ENCODE data around the gene CCDC13. TPM values are rescaled to one million over a fixed set of nuclear protein-coding genes. Genes with fewer than 3 reads are reported as not detected.

The CCDC13 gene
- total RNA-seq, 1 donor from 2014 or later: 0.60 TPM

DNA sequence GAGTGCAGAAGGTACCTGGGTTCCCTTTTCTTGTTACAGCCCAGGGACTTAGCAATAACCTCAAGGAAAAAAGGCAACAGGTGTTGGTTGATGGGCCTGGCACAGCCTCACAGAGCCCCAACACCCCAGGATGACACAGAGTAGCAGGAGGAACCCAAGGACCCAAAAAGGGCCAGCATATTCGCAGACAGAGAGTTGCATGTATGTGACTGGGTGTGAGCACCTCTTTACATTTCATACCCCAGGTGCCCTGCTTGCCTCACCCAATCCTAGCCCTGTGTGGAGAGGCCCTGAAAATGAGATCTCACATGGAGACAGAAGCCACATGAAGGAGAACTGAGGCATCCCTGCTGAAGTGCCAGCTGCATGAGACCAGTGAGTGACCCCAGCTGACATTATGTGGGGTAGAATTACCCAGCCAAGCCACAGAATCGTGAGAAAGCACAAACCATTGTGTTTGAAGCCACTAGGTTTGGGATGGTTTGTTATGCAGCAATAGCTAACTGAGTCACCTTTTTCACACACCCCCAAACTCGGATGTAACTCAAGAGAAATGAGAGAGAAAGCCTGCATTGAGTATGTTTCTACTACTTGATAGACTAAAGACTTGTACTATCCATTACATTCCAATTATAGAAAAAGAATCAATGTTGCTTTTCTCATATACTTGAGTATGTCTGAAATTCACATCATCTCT is 44.2 kb downstream of the CCDC13 start:
- Mint-ChIP-seq H3K4me3 (no peak overlapping the region), H3K27ac (no peak overlapping the region), H3K27me3 (ENCODE audit: low read depth) (no peaks in the 10 kb centered on the region), H3K36me3 (no peaks in the 10 kb centered on the region), H3K4me1 (no peaks in the 10 kb centered on the region), H3K9me3 (no peaks in the 10 kb centered on the region)
- DNase-seq (ENCODE audit: low spot score in 2 of 2, unreplicated experiment in 2 of 2): peak in 1 of 2 experiments; percentile 21
- TF ChIP-seq CTCF (IDR thresholded peaks at IDR 0.05; ENCODE audit: unreplicated experiment): no peak

DNA sequence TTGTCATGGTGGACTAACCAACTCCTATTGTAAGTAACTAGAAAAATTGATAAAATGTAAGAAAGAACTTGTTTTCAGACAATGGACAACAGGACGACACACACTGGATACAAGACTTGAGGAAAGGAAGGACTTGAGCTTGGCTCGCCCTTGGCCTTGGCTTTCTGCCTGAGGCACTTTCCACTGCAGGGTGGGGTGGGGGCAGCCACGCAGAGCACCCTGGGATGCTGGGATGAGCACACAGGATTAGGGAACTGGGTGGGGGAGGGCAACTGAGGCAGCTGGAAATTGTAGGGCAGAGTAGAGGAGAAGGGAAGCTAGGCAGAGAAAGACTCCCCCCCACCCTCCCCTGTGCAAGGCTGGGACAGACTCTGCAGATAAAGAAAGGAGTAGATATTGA is 45.0 kb downstream of the CCDC13 start:
- Mint-ChIP-seq H3K4me3 (no peak overlapping the region), H3K4me1 (no peaks in the 10 kb centered on the region), H3K27me3 (ENCODE audit: low read depth) (no peaks in the 10 kb centered on the region), H3K27ac (no peak overlapping the region), H3K9me3 (no peaks in the 10 kb centered on the region), H3K36me3 (no peaks in the 10 kb centered on the region)
- DNase-seq (ENCODE audit: low spot score in 2 of 2, unreplicated experiment in 2 of 2): peak in 1 of 2 experiments; percentile 21
- no peak for TF ChIP-seq CTCF (IDR thresholded peaks at IDR 0.05; ENCODE audit: unreplicated experiment)

GRCh38 chr3:42725454-42725853 is 47.6 kb downstream of the CCDC13 start:
- DNase-seq (ENCODE audit: low spot score in 2 of 2, unreplicated experiment in 2 of 2): no peak
- TF ChIP-seq CTCF (IDR thresholded peaks at IDR 0.05; ENCODE audit: unreplicated experiment): no peak
- peaks cover 2% of the 10 kb centered on the region for H3K27me3 Mint-ChIP-seq (ENCODE audit: low read depth)
- H3K4me1 Mint-ChIP-seq: no peaks in the 10 kb centered on the region
- no peak overlapping the region for H3K27ac Mint-ChIP-seq
- no peaks in the 10 kb centered on the region for H3K36me3 Mint-ChIP-seq
- no peaks in the 10 kb centered on the region for H3K9me3 Mint-ChIP-seq
- no peak overlapping the region for H3K4me3 Mint-ChIP-seq

DNA sequence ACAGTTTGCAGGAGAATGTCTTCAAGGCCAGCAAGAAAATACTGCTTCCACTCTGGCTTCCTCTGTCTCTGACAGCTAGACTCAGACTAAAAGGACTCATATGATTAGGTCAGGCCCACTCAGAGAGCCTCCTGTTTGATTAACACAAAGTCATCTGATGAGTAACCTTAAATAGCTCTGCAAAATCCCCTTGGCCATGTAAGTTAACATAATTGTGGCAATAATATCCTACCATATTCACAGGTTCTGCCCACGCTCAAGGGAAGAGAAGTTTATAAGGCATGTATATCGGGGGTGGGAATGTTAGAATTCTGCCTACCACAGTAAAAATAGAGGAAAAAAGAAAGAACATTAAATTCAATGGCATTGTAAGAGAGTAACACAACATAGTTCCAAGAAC is 49.8 kb downstream of the CCDC13 start:
- H3K36me3 Mint-ChIP-seq: no peaks in the 10 kb centered on the region
- H3K27ac Mint-ChIP-seq: no peak overlapping the region
- DNase-seq (ENCODE audit: low spot score in 2 of 2, unreplicated experiment in 2 of 2): no peak
- TF ChIP-seq CTCF (IDR thresholded peaks at IDR 0.05; ENCODE audit: unreplicated experiment): no peak
- H3K4me3 Mint-ChIP-seq: no peak overlapping the region
- no peaks in the 10 kb centered on the region for H3K9me3 Mint-ChIP-seq
- no peaks in the 10 kb centered on the region for H3K4me1 Mint-ChIP-seq
- peaks cover 2% of the 10 kb centered on the region for H3K27me3 Mint-ChIP-seq (ENCODE audit: low read depth)

Other genes with a start within 250 kb of the CCDC13 start
- gene SEC22C, start 191.3 kb downstream of the CCDC13 start, total RNA-seq: 39.6 to 44.7 TPM (median 42.6 TPM) in 3 replicates
- 19.1 to 21.0 TPM (median 19.6 TPM) in 3 replicates for gene SS18L2, start 182.4 kb downstream of the CCDC13 start, total RNA-seq
- 185 to 201 TPM (median 192 TPM) in 3 replicates for gene NKTR, start 172.6 kb downstream of the CCDC13 start, total RNA-seq
- gene ZBTB47, start 119.6 kb downstream of the CCDC13 start, total RNA-seq: 22.4 to 23.6 TPM (median 23.0 TPM) in 3 replicates
- gene KLHL40, start 87.7 kb downstream of the CCDC13 start, total RNA-seq: not detected in 3 replicates
- gene HHATL, start 70.5 kb downstream of the CCDC13 start, total RNA-seq: not detected in 3 replicates
- 62.0 to 72.2 TPM (median 63.9 TPM) in 3 replicates for gene HIGD1A, start 31.2 kb upstream of the CCDC13 start, total RNA-seq
- 1.2 to 2.2 TPM (median 1.6 TPM) in 3 replicates for gene ACKR2, start 36.2 kb upstream of the CCDC13 start, total RNA-seq
- gene CYP8B1, start 102.6 kb upstream of the CCDC13 start, total RNA-seq: not detected in 3 replicates
- gene ZNF662, start 132.9 kb upstream of the CCDC13 start, total RNA-seq: 0.18 to 0.63 TPM (median 0.45 TPM) in 3 replicates
- gene GASK1A, start 206.1 kb upstream of the CCDC13 start, total RNA-seq: 0.75 to 1.6 TPM (median 0.84 TPM) in 3 replicates